Measurements from ENCODE around the gene CAPN5.

- TF ChIP-seq CTCF (IDR thresholded peaks at IDR 0.05) (no peak), POLR2AphosphoS5 (IDR thresholded peaks at IDR 0.05; ENCODE audit: low read depth, low read length) (no peak), TCF7L2 (IDR thresholded peaks at IDR 0.05; ENCODE audit: low read depth, low read length) (no peak)
These were observed 69.3 kb downstream of the CAPN5 start for GRCh38 chr11:77136074-77136473.
